ENCODE data around the gene EYS. TPM values are rescaled to one million over a fixed set of nuclear protein-coding genes. Genes with fewer than 3 reads are reported as not detected.

Gene EYS
- total and polyA plus RNA-seq, 4 donors = 0.08 to 0.63 (median 0.36) TPM

DNA sequence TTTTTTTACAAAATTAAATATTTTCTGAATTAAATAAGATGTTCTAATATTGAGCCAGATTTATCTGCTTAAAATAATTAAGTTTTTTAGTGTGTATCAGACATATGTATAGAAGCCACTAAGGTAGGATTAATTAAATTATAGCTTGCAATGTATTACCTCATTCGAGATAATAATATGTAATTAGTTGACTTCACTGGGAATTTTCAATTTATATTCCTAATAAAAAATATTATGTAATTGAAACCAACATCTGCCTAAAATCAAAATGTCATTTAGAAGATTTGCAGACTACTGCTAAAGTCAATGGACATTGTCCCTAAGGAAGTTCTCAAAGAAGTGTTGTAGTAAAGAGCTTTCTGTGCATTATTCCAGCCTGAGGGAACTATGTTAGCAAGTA, 254.7 kb downstream of the EYS start:
- WGBS = 73% methylated on average over 1 of the region's 1 CpG
- no peaks in the 10 kb centered on the region for H3K36me3 ChIP-seq (ENCODE audit: control insufficient read depth in 4 of 4, insufficient read depth in 3 of 4, low read depth in 1 of 4, low read length in 3 of 4)
- no peak for TF ChIP-seq NR2F2 (IDR thresholded peaks at IDR 0.05)
- no peak for TF ChIP-seq TAF1 (conservative IDR thresholded peaks at IDR 0.05)
- TF ChIP-seq, protein P1, sequence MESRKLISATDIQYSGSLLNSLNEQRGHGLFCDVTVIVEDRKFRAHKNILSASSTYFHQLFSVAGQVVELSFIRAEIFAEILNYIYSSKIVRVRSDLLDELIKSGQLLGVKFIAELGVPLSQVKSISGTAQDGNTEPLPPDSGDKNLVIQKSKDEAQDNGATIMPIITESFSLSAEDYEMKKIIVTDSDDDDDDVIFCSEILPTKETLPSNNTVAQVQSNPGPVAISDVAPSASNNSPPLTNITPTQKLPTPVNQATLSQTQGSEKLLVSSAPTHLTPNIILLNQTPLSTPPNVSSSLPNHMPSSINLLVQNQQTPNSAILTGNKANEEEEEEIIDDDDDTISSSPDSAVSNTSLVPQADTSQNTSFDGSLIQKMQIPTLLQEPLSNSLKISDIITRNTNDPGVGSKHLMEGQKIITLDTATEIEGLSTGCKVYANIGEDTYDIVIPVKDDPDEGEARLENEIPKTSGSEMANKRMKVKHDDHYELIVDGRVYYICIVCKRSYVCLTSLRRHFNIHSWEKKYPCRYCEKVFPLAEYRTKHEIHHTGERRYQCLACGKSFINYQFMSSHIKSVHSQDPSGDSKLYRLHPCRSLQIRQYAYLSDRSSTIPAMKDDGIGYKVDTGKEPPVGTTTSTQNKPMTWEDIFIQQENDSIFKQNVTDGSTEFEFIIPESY (IDR thresholded peaks at IDR 0.05) = no peak
- no peak for TF ChIP-seq YY1 (IDR thresholded peaks at IDR 0.05)
- TF ChIP-seq FOXA2 (IDR thresholded peaks at IDR 0.05) = no peak
- TF ChIP-seq HNF4G (IDR thresholded peaks at IDR 0.05) = no peak
- TF ChIP-seq SP1 (IDR thresholded peaks at IDR 0.05) = no peak
- TF ChIP-seq RXRA (IDR thresholded peaks at IDR 0.05) = no peak
- TF ChIP-seq RAD21 (IDR thresholded peaks at IDR 0.05) = no peak

DNA sequence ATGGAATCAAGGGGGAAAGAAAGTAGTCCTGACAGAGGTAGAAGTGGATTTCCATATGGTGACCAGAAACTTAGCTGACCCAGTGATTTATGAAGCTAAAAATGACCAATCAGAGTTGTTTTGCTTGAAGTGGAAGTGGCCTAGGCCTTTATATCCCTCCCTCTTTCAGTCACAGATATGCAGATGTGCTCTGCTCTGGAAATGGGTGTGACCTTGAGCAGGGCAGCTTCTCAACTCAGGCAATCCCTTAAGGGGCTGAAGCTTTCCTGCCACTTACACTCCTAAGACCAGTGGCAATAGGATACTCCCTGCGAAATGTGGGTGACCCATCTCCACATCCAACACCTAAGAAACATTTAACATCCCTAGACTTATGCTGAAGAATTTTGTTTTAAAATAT, 256.6 kb downstream of the EYS start:
- Histone ChIP-seq H3K36me3 (ENCODE audit: control insufficient read depth in 4 of 4, insufficient read depth in 3 of 4, low read depth in 1 of 4, low read length in 3 of 4) (no peaks in the 10 kb centered on the region), H3K27me3 (ENCODE audit: control insufficient read depth in 4 of 4, insufficient read depth in 4 of 4, low read length in 3 of 4) (no peaks in the 10 kb centered on the region), H3K27ac (ENCODE audit: low read depth in 1 of 2, low read length in 2 of 2) (no peak overlapping the region), H3K4me1 (ENCODE audit: control insufficient read depth in 4 of 4, insufficient read depth in 4 of 4, low read length in 3 of 4) (no peaks in the 10 kb centered on the region), H3K4me3 (ENCODE audit: low read depth in 1 of 3, low read length in 3 of 3) (no peak overlapping the region), H3K9me3 (ENCODE audit: control insufficient read depth in 4 of 4, low read length in 3 of 4) (no peaks in the 10 kb centered on the region), H3K9ac (ENCODE audit: low read depth in 1 of 2, low read length in 2 of 2) (no peak overlapping the region)
- WGBS = 78% methylated on average over 1 of the region's 1 CpG
- no peak for DNase-seq (ENCODE audit: low spot score)
- TF ChIP-seq, protein P2, sequence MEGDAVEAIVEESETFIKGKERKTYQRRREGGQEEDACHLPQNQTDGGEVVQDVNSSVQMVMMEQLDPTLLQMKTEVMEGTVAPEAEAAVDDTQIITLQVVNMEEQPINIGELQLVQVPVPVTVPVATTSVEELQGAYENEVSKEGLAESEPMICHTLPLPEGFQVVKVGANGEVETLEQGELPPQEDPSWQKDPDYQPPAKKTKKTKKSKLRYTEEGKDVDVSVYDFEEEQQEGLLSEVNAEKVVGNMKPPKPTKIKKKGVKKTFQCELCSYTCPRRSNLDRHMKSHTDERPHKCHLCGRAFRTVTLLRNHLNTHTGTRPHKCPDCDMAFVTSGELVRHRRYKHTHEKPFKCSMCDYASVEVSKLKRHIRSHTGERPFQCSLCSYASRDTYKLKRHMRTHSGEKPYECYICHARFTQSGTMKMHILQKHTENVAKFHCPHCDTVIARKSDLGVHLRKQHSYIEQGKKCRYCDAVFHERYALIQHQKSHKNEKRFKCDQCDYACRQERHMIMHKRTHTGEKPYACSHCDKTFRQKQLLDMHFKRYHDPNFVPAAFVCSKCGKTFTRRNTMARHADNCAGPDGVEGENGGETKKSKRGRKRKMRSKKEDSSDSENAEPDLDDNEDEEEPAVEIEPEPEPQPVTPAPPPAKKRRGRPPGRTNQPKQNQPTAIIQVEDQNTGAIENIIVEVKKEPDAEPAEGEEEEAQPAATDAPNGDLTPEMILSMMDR (IDR thresholded peaks at IDR 0.05; ENCODE audit: low read depth, low read length, missing input control) = no peak
- TF ChIP-seq YY1 (IDR thresholded peaks at IDR 0.05) (no peak), NR2F2 (IDR thresholded peaks at IDR 0.05) (no peak), HNF4G (IDR thresholded peaks at IDR 0.05) (no peak), RAD21 (IDR thresholded peaks at IDR 0.05) (no peak)
- TF ChIP-seq, protein P3, sequence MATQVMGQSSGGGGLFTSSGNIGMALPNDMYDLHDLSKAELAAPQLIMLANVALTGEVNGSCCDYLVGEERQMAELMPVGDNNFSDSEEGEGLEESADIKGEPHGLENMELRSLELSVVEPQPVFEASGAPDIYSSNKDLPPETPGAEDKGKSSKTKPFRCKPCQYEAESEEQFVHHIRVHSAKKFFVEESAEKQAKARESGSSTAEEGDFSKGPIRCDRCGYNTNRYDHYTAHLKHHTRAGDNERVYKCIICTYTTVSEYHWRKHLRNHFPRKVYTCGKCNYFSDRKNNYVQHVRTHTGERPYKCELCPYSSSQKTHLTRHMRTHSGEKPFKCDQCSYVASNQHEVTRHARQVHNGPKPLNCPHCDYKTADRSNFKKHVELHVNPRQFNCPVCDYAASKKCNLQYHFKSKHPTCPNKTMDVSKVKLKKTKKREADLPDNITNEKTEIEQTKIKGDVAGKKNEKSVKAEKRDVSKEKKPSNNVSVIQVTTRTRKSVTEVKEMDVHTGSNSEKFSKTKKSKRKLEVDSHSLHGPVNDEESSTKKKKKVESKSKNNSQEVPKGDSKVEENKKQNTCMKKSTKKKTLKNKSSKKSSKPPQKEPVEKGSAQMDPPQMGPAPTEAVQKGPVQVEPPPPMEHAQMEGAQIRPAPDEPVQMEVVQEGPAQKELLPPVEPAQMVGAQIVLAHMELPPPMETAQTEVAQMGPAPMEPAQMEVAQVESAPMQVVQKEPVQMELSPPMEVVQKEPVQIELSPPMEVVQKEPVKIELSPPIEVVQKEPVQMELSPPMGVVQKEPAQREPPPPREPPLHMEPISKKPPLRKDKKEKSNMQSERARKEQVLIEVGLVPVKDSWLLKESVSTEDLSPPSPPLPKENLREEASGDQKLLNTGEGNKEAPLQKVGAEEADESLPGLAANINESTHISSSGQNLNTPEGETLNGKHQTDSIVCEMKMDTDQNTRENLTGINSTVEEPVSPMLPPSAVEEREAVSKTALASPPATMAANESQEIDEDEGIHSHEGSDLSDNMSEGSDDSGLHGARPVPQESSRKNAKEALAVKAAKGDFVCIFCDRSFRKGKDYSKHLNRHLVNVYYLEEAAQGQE (IDR thresholded peaks at IDR 0.05) = no peak
- TF ChIP-seq, protein P1 (IDR thresholded peaks at IDR 0.05) = no peak

More for the DNA sequence above, 254.7 kb downstream of the EYS start:
- no peaks in the 10 kb centered on the region for H3K27me3 ChIP-seq (ENCODE audit: control insufficient read depth in 4 of 4, insufficient read depth in 4 of 4, low read length in 3 of 4)
- H3K9ac ChIP-seq (ENCODE audit: low read depth in 1 of 2, low read length in 2 of 2) = no peak overlapping the region
- DNase-seq (ENCODE audit: low spot score) = no peak
- H3K4me1 ChIP-seq (ENCODE audit: control insufficient read depth in 4 of 4, insufficient read depth in 4 of 4, low read length in 3 of 4) = no peaks in the 10 kb centered on the region
- no peak overlapping the region for H3K4me3 ChIP-seq (ENCODE audit: low read depth in 1 of 3, low read length in 3 of 3)
- H3K27ac ChIP-seq (ENCODE audit: low read depth in 1 of 2, low read length in 2 of 2) = no peak overlapping the region
- H3K9me3 ChIP-seq (ENCODE audit: control insufficient read depth in 4 of 4, low read length in 3 of 4) = no peaks in the 10 kb centered on the region
